Measurements from ENCODE around the gene NCOA7. TPM values are rescaled to one million over a fixed set of nuclear protein-coding genes. Genes with fewer than 3 reads are reported as not detected.

The NCOA7 gene
- total and polyA plus RNA-seq, 9 of the 15 experiments (the other 6 are each of a cell fraction or from before 2014, with no cell fraction given) = 5.8 to 14.6 (median 9.3) TPM

- TF ChIP-seq REST (IDR thresholded peaks at IDR 0.05; ENCODE audit: borderline replicate concordance) (no peak), REST (CRISPR knock-in tag; IDR thresholded peaks at IDR 0.05; ENCODE audit: low read depth) (no peak), PRMT5 (CRISPR knock-in tag; IDR thresholded peaks at IDR 0.05) (no peak), SMARCA4 (IDR thresholded peaks at IDR 0.05) (no peak), ZNF561 (CRISPR knock-in tag; conservative IDR thresholded peaks at IDR 0.05) (no peak)
Measured at GRCh38 chr6:125832391-125833117, 41.8 kb downstream of the NCOA7 start (continued).
